ENCODE data around the gene HIVEP3.

DNA sequence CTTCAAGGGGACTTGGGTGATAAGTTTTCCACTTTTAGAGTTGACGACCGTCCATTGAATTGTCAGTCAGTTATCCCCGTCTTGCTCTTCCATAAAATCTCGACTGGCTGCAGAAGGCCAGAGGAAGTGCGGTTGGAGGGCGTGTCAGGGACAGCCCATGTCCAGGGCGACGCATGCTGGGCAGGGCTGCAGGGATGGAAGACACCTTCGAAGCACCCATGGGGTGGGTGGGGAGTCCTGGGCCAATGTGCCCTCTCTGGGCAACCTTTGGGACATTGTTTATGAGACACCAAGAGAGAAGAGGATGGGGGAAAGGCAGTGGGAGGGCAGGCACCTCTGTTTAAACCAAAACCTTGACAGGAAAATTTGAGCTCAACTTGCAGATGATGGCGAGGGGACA lies 395.7 kb downstream of the HIVEP3 start:
- TF ChIP-seq, protein P1, sequence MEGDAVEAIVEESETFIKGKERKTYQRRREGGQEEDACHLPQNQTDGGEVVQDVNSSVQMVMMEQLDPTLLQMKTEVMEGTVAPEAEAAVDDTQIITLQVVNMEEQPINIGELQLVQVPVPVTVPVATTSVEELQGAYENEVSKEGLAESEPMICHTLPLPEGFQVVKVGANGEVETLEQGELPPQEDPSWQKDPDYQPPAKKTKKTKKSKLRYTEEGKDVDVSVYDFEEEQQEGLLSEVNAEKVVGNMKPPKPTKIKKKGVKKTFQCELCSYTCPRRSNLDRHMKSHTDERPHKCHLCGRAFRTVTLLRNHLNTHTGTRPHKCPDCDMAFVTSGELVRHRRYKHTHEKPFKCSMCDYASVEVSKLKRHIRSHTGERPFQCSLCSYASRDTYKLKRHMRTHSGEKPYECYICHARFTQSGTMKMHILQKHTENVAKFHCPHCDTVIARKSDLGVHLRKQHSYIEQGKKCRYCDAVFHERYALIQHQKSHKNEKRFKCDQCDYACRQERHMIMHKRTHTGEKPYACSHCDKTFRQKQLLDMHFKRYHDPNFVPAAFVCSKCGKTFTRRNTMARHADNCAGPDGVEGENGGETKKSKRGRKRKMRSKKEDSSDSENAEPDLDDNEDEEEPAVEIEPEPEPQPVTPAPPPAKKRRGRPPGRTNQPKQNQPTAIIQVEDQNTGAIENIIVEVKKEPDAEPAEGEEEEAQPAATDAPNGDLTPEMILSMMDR (IDR thresholded peaks at IDR 0.05) = no peak
- TF ChIP-seq POLR2A (IDR thresholded peaks at IDR 0.05) = no peak

Measured in lower leg skin (tissue), 3 donors.